Upper lobe of left lung (tissue), 4 donors: ENCODE results near the gene FAM53A.

Experiments used
- EP300 ChIP-seq, 4 donors: sonication (generic); formaldehyde crosslinking; IDR thresholded peaks; one replicate each; pipeline ENCODE4 v1.5.1; 2017; ENCODE audit warnings: antibody characterized with exemption in 4 of 4, control low read depth in 2 of 4
- POLR2A ChIP-seq, 4 donors: fragments of 450-650 bp; IDR thresholded peaks; one replicate each; pipeline ENCODE4 v1.5.1; 2016 to 2017; ENCODE audit warnings: antibody characterized with exemption in 4 of 4, mild to moderate bottlenecking in 2 of 4
- POLR2AphosphoS5 ChIP-seq, 2 donors: sonication (generic); formaldehyde crosslinking; IDR thresholded peaks; one replicate each; pipeline ENCODE4 v1.5.1; 2017; ENCODE audit warnings: antibody characterized with exemption in 2 of 2
- TF ChIP-seq, protein P1 (sequence below), 6 experiments: fragments of 450-650 bp in 4 of 6; fragments of 200-600 bp in 2 of 6; sonication (generic) in 2 of 6; IDR thresholded peaks; one replicate each; pipeline ENCODE4 v1.5.1; 2016 to 2019; ENCODE audit warnings: antibody characterized with exemption in 6 of 6

DNA sequence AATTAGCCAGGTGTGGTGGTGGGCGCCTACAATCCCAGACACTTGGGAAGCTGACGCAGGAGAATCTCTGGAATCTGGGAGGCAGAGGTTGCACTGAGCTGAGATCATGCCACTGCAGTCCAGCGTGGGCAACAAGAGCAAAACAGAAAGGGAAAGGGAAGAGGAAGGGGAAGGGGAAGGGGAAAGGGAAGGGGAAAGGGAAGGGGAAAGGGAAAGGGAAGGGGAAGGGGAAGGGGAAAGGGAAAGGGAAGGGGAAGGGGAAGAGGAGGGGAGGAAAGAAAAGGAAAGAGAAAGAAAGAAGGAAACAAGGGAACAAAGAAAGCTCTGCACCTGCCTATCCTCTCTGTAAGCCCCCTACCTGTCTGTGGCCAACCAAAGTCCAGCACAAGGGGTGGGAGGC is 35.2 kb downstream of the FAM53A start:
- no peak for TF ChIP-seq POLR2A (IDR thresholded peaks at IDR 0.05)
- TF ChIP-seq POLR2AphosphoS5 (IDR thresholded peaks at IDR 0.05): no peak
- TF ChIP-seq, protein P1, sequence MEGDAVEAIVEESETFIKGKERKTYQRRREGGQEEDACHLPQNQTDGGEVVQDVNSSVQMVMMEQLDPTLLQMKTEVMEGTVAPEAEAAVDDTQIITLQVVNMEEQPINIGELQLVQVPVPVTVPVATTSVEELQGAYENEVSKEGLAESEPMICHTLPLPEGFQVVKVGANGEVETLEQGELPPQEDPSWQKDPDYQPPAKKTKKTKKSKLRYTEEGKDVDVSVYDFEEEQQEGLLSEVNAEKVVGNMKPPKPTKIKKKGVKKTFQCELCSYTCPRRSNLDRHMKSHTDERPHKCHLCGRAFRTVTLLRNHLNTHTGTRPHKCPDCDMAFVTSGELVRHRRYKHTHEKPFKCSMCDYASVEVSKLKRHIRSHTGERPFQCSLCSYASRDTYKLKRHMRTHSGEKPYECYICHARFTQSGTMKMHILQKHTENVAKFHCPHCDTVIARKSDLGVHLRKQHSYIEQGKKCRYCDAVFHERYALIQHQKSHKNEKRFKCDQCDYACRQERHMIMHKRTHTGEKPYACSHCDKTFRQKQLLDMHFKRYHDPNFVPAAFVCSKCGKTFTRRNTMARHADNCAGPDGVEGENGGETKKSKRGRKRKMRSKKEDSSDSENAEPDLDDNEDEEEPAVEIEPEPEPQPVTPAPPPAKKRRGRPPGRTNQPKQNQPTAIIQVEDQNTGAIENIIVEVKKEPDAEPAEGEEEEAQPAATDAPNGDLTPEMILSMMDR (IDR thresholded peaks at IDR 0.05): no peak
- no peak for TF ChIP-seq EP300 (IDR thresholded peaks at IDR 0.05)
